ENCODE measurements around the gene TMEM190.

Gene TMEM190

GRCh38 chr19:55352040-55352439 is 24.6 kb upstream of the TMEM190 start:
- DNase-seq (ENCODE audit: low read depth in 2 of 2): no peak

- DNase-seq (ENCODE audit: low read depth in 2 of 2): no peak
These were observed 24.0 kb upstream of the TMEM190 start for GRCh38 chr19:55352549-55353145.

GRCh38 chr19:55353356-55353802 is 23.2 kb upstream of the TMEM190 start:
- no peak for DNase-seq (ENCODE audit: low read depth in 2 of 2)

- no peak for DNase-seq (ENCODE audit: low read depth in 2 of 2)
These were observed 22.6 kb upstream of the TMEM190 start for GRCh38 chr19:55353803-55354697.

GRCh38 chr19:55354698-55355212 is 21.9 kb upstream of the TMEM190 start, which contains the start of gene COX6B2:
COX6B2 (minus strand) TSS chr19:55354719; CDS start chr19:55354521, 198 bp downstream.
- DNase-seq (ENCODE audit: low read depth in 2 of 2): no peak

- DNase-seq (ENCODE audit: low read depth in 2 of 2): no peak
These were observed 21.3 kb upstream of the TMEM190 start for GRCh38 chr19:55355213-55355821.

GRCh38 chr19:55358493-55358892 is 18.1 kb upstream of the TMEM190 start:
- no peak for DNase-seq (ENCODE audit: low read depth in 2 of 2)

- no peak for DNase-seq (ENCODE audit: low read depth in 2 of 2)
These were observed 17.4 kb upstream of the TMEM190 start for GRCh38 chr19:55358943-55359908.

- DNase-seq (ENCODE audit: low read depth in 2 of 2): no peak
These were observed 15.7 kb upstream of the TMEM190 start for GRCh38 chr19:55360902-55361301.

- no peak for DNase-seq (ENCODE audit: low read depth in 2 of 2)
These were observed 14.2 kb upstream of the TMEM190 start for GRCh38 chr19:55362174-55362989.

GRCh38 chr19:55362990-55363716 is 13.5 kb upstream of the TMEM190 start, which contains the start of gene GARIN5B:
GARIN5B (minus strand) TSS chr19:55363260; CDS start chr19:55363066, 194 bp downstream.
- DNase-seq (ENCODE audit: low read depth in 2 of 2): no peak

GRCh38 chr19:55365245-55365644 is 11.4 kb upstream of the TMEM190 start:
- DNase-seq (ENCODE audit: low read depth in 2 of 2): no peak

GRCh38 chr19:55365964-55366363 is 10.7 kb upstream of the TMEM190 start:
- no peak for DNase-seq (ENCODE audit: low read depth in 2 of 2)

GRCh38 chr19:55366790-55367189 is 9.8 kb upstream of the TMEM190 start:
- no peak for DNase-seq (ENCODE audit: low read depth in 2 of 2)

GRCh38 chr19:55368106-55368505 is 8.5 kb upstream of the TMEM190 start:
- no peak for DNase-seq (ENCODE audit: low read depth in 2 of 2)

GRCh38 chr19:55368701-55369563 is 7.7 kb upstream of the TMEM190 start:
- DNase-seq (ENCODE audit: low read depth in 2 of 2): no peak

- peak in 1 of 2 donors; percentile 33 for DNase-seq (ENCODE audit: low read depth in 2 of 2)
These were observed 6.8 kb upstream of the TMEM190 start for GRCh38 chr19:55369653-55370304.
